Subcutaneous adipose tissue (tissue), 4 donors: Measurements from ENCODE around the gene SUSD3. TPM values are rescaled to one million over a fixed set of nuclear protein-coding genes. Genes with fewer than 3 reads are reported as not detected.

Source experiments
- total RNA-seq, 4 donors: library from RNA; depleted of rRNA; stranded (reverse); fragments of >200 nt; gene quantifications; one replicate each; pipeline ENCODE4 v1.1.0, GENCODE V29; 2016
- TF ChIP-seq, protein P1 (sequence below): fragments of 450-650 bp; IDR thresholded peaks from one replicate; pipeline ENCODE4 v1.5.1; 2016; ENCODE audit warnings: low read depth, mild to moderate bottlenecking, control low read depth, antibody characterized with exemption, moderate library complexity

SUSD3 gene
- total RNA-seq, 4 donors from 2014 or later = 1.1 to 2.2 TPM; not detected in 2

DNA sequence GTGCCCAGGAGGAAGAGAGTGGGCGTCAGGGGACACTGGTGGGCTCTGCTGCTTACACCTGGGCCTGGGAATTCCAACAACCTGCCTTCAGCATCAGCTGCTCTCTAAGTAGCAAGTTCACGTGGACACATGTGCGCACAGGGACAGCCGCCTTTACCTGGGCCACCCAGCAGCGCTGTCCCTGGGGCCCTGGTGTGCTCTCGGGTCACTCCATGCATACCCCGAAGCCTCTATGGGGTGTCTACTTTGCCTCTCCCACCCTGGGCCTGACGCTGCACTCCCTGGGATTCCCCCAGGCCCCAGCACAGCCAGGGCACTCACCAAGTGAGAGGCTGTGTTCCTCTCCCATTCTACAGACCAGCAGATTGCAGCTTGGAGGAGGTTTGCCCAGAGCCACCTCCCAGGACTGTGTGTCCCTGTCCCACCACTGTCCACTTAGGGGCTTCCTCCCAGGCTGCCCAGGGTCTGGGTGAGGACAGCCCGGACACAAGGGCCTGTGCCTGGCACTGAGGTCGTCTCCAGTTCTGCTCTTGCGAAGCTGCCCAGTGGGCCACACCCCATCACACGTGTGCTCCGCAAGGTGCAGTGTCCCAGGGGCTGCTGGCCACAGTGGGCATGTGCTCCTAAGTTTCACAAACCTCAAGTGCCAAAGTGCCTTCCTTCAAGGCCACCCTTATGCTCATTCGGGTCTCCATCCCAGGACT, 69.7 kb downstream of the SUSD3 start:
- TF ChIP-seq, protein P1, sequence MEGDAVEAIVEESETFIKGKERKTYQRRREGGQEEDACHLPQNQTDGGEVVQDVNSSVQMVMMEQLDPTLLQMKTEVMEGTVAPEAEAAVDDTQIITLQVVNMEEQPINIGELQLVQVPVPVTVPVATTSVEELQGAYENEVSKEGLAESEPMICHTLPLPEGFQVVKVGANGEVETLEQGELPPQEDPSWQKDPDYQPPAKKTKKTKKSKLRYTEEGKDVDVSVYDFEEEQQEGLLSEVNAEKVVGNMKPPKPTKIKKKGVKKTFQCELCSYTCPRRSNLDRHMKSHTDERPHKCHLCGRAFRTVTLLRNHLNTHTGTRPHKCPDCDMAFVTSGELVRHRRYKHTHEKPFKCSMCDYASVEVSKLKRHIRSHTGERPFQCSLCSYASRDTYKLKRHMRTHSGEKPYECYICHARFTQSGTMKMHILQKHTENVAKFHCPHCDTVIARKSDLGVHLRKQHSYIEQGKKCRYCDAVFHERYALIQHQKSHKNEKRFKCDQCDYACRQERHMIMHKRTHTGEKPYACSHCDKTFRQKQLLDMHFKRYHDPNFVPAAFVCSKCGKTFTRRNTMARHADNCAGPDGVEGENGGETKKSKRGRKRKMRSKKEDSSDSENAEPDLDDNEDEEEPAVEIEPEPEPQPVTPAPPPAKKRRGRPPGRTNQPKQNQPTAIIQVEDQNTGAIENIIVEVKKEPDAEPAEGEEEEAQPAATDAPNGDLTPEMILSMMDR = no peak

DNA sequence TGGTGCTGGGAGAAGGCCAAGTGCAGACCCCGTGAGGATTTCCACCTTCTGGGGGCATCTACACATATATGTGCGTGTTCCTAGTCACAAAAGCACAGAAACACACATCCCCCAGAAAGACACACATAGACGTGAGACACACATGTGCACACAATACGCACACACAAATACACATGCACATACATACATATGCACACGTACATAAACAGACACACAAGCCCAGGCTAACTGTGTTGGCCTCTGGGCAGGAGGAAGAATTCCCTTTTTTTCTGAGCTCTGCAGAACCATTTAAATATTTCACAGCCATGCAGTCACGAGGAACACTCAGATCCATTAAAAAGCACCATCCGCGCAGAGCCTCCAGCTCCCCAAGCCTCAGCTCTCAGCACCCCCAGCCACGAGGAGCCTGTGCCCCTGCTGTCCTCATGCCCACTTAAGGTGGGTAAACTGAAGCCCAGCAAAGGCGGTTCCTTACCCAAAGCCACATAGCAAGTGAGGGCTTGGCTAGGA, 70.3 kb downstream of the SUSD3 start:
- TF ChIP-seq, protein P1 = no peak

DNA sequence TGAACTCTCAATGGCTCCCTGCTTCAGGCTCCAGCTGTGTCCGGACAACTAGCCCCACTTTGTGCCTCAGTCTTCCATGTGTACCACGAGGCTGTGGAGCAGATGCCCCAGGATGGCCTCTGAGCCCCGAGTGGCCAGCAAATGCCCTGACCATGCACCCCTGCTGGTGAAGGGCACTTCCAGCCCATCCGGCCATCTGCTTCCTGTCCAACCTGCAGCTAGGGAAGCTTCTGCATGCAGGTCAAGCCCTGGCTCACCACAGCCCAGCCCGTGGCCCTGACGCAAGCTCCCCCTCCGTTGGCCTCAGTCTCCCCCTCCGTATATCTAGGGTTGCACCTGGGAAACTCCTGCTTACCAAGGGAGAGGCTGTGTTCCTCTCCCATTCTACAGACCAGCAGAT, 70.8 kb downstream of the SUSD3 start:
- TF ChIP-seq, protein P1 = no peak

DNA sequence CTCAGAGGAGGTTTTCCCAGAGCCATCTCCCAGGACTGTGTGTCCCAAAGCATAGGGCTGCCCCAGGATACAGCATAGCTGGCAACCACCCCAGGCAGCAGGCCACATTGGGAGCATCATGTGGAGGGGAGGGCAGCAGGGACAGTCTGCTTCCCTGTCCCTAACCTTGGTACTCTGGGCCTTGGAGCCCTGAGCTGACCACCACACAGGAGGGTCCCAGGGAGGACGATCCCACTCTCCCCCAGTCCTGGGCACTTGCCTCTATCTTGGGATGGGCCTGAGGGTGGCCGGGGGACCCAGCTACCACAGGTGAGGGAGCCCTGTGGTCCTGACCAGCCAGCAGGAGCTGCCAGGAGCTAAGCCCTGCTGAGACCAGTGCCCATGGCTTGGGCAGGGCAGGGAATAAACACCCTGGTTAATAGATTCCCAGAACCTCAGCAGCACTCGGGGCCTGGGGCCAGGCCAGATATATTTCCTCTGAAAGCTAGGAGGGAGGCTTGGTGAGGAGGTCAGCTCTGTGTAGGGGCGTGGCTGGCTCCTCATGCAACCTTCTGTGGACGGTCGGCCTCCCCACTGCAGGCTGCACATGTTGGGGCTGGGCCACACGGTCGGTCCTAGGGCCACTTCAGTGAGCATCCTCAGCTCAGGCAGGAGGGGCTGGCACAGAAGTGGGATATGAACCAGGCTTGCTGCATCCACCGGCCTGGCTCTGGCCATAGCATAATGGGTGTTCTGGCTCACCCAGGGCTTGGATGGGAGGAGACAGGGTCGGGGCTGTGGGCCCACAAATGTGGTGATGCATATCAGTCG, 71.4 kb downstream of the SUSD3 start:
- TF ChIP-seq, protein P1 = no peak

DNA sequence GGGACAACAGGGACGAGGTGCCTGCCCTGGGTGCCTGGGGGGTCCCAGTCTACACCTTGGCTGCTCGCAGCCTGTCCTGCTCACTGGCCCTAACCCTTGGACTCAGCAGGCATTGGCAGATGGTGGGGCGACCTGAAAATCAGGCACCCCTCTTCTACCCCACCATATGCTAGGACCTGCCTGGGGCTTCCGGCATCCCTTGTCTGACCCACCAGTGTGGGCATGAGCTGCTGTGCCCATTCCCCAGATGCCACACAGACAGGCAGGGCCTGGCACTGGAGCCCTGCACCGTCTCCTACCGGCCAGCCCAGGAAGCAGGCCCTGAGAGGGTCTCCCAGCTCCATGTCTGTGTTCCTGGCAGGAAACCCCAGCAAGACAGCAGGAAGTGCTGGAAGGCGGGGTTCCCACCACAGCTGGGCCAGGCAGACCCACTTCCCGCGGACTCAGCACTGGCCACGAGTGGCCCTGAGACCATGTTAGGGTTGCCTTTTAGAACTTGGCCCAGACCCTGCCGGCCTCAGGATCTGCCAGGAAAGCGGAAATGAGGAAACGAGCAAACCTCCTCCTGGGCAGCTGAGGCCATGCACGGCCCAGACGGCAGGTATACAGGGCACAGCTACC, 72.5 kb downstream of the SUSD3 start:
- TF ChIP-seq, protein P1 = no peak

DNA sequence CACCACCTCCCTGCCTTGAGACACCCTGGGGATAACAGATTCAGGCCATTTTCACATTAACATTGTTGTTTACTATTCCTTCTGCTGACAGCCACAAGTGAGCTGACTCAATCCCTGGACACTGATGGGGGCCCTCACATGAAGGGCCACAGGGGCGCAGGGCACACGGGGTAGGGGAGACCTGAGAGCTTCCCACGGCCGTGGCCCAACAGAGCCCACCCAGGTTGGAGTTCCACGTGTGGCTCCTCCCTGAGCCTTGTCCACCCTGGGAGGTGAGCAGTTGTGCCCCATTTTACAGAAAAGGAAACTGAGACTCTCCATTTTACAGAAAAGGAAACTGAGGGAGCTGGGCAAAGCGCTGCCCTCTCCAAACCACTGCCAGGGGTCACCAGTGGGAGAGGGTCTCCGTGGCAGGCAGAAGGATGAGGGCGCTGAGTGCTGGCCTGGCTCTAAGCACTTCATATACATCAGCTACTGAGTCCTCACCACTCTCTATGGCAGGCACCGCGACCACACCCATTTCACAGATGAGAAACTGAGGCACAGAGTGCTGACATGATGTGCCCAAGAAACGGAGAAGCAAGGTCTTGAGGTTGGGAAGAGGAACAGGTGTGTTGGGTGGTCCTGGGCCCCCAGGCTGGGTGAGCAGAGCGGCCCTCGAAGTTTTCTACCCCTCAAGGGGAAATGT, 73.2 kb downstream of the SUSD3 start:
- TF ChIP-seq, protein P1 = no peak
